SU-DHL-6 (cell line): ENCODE measurements around the gene RPS3.

ENCODE experiments used
- CTCF ChIP-seq: fragments of 200-600 bp; sonication (generic); IDR thresholded peaks from one replicate; pipeline ENCODE4 v1.5.1; 2017; ENCODE audit warnings: antibody characterized with exemption, mild to moderate bottlenecking, low read length, moderate library complexity; ENCODE audit not compliant: insufficient read depth, poor library complexity, severe bottlenecking
- EZH2phosphoT487 ChIP-seq: fragments of 200-600 bp; sonication (generic), shearing (Covaris generic); conservative IDR thresholded peaks from 2 replicates; pipeline ENCODE4 v1.6.1; 2018; ENCODE audit warnings: mild to moderate bottlenecking, antibody characterized with exemption, low read length, moderate library complexity, mixed read lengths

- TF ChIP-seq CTCF (no peak), EZH2phosphoT487 (no peak)
Measured at GRCh38 chr11:75371949-75372876, 27.1 kb upstream of the RPS3 start.
